Measurements from ENCODE around the gene UNC13C.

Gene UNC13C

DNA sequence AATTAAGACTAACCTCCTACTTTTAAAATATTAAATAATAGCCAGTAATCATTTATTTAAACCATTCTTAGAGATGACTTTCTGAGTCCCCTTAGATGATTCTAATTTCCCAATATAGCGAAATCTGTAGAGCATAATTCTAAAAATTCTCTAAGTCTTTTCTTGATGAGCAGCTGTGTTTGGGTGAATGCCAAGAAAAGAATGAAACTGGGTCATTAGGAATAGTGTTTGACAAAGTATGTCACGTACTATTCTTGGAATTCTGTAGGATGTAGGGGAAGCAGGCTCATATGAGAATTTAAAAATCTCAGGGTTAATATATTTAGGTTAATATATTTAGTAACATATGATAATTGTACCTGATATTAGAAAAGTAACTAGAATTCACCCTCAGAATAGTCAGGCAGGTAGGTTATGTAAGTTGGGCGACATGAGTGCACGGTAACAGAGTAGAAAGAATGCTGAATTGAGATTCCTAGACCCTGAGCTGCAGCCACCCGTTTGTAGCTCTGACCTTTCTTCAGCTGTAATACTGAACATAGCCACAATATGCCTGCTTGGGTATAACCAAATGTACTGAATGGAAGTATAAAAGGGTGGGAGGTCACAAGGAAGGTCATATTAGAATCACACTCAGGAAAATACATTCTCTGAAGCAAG, 524.3 kb downstream of the UNC13C start:
- no peak for DNase-seq

DNA sequence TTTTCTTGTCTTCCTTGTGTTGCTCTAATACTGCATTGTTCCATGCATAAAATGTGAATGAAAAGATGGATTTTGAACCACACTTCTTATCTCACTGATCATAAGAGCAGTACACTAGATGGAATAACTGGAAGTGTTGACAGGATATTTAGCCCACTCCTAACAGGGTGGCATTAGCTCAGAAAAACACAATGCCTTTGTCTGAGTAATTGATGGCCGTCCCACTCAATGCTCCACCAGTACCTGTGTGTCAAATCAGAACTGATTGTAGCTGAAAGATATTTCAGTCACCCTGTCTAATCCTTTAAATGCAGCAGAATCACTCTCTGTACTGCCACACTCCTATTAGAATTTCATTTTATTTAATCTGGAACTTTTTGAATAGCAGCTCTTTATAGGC, 526.5 kb downstream of the UNC13C start:
- no peak for DNase-seq

DNA sequence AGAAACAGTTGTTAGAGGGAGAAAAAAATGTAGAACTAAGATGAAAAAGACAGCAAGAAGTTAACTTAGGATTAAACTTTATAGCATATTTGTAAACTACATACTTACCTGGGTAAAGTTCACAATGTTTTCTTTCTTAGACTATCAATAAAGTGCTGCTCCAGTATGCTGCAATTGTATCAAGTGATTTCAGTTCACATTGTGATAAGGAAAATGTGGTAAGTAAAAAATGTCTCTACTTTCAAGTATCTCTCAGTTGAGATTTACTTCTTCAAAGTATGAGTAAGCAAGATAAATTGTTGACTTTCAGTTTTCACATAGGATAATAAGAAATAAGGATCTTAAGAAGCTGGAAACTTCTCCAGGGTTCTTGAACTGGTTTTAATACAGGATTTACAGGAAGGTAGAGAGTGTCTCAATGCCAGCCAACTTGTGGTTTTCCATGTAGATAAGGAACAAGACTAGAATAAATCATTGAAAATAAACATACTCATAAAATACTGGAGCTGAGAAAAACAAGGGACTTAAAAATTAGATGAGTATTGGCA, 528.8 kb downstream of the UNC13C start:
- no peak for DNase-seq

DNA sequence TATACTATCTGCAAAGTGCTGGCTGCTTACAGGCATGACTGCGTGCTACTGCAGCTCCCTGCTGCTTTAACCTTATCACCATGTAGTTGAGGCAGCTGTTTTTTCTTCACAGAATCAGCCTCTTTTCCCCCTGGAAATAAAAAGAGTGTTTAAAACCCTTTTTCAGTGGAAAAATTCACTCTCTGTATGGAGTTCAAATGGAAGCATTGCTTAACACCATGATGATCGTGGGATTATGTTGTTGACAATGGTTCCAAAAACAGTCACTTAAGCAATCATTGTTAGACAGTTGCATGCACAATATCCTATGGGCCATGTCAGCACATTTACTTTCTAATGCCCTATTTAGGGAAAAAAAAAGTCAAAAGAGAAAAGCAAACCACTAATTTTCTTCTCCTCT, 536.4 kb downstream of the UNC13C start:
- DNase-seq: no peak

DNA sequence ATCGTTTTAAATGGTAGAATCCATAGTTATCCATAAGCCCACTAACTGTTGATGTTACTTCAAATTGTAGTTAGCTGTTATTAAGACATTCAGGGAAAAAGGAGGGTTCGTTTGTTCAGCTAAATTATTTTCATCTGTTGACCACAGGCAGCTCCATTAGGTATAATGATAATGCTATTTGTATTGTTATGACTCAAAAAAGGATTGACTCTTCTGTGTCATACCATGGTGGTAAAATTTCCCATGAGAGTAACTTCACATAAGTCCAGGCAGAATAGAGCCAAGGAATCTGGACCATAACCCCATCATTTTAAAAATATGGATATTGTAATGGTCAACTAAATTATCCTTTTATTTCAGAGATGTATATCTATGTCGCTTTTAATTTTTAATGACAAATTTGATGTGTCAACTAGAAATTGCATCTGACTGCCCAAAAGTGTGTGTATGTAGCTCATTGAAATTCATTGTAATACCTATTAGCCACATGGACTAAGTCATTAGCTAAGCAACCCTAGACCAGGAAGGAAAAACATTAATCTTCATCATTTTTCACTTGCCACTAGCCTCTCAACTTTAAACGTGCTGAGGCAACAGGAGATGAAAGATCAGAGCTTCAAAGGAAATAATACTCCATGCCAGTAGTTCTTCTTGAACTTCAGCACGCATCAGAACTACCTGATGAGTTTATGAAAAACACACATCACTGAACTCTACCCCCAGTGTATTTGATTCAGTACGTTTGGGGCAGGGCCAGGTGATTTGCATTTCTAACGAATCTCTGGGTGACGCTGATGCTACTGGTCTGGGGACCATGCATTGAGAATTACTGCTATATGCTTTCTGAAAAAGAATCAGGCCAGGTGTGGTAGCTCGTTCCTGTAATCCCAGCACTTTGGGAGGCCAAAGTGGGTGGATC, 537.7 kb downstream of the UNC13C start:
- no peak for DNase-seq

DNA sequence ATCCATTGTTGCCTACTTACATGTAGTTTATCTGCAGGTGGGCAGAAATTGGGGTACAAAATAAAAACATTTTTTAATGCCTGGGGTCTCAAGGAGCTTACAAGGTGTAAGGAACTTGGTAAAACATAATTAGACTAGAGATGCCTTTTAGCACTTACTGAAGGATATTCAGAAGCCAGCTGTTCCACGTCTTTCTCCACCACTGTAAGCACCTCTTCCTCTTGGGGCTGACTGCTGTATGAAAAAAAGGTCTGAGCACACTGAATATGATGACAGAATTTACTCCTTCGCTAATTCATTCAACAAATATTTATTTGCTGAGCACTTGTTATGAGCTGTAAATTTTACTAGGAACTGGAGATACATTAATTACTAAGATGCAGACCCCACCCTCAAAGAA, 539.1 kb downstream of the UNC13C start:
- no peak for DNase-seq

DNA sequence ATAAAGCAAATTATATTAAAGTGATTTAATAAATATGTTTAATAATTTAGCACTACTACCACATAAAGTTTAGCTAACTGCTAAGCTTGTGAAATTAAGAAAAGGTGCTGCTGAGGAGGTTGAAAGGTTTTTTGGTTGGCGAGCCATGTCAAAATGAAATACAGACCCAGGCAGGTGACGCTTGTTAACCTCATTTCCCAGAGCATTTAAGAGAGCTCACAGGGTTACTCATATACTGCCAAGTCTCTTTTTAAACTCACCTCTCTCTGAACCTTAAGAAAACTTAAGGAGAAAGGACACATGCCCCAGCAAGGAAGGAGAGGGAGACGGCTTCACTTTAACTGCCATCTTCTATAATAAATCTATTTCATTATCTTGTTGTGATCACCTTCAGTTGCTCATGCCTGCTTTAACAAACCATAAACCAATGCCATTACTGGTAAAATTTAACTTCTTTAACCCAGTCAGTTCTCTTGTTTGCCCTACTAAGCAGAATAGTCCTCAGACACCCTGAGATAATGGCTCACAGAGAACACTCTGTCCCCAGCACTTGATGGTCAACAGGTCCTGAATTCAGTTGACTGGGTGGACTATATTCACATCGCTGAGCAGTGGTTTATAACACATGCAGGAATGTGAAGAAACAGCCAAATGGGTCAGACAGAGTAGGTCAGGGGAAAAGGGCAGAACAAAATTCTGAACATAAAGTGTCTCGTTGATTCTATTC, 540.1 kb downstream of the UNC13C start:
- DNase-seq: no peak

DNA sequence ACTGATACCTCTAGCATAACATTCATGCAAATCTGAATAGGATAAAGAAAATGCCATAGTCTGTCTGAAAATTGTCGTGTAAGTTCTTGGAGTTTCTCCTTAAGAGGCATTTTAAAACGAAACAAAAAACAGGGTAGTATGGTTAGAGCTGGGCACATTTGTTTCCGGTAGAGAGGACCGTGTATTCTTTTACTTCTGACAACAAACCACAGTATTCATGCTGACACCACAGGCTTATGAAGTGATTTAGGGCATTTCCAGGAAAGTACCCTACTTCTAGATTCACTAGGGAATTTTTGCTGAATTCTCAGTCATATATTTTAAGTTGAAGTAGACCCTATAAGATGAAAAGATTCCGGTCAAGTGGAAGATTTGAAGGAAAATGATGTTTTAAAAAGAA, 541.3 kb downstream of the UNC13C start:
- no peak for DNase-seq

DNA sequence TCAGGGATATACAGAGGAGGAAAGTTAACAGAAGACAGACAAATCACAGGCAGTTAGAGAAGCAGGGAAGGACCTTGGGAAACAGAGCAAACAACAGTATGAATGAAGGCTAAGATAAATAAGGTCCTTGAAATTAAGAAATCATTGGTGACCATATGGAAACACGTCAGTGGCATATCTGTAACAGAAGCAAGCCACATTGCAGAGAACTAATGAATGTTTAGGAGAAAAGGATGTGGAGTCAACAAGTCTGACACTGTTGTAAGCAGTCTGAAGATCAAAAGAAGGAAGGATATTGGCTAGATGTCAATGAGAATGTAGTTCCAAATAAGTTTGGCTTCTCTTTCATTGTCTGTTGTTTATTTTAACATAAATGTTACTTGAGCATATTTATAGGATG, 542.4 kb downstream of the UNC13C start:
- DNase-seq: no peak

DNA sequence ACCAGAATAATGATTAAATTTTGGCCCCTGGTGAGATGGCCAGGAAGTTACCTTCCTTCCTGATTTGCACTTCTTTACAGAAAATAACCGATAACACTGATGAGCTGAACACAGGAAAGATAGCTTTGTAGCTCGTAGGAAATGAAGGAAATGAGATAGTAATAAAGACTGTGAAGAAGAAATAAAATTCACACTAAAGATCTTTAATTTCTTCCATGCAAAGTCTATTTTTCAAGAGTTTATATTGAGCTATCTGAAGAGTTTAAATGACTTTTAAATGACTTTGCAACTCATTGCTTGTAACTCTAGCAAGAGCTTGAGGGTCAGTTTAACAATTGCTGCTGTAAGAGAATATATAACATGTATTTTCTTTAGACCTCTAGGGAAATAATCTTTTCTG, 543.0 kb downstream of the UNC13C start:
- no peak for DNase-seq

DNA sequence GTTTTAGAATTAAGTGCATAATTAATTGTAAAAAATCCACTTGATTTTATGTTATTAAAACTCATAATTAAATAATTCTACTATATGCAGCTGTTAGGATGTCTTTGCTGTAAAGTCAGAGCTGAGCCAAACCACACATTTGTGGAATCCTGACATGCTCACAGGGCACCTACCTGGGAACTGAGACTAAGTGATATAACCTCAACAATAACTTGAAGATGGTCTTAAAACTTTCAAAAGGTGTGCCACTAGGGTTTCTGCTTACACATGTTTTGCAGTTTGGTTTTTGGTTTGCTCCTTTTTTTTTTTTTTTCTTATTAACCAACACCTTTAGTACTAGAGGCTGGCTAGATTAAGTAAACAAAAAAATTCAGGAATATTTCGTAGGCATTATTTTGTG, 549.8 kb downstream of the UNC13C start:
- DNase-seq: no peak

DNA sequence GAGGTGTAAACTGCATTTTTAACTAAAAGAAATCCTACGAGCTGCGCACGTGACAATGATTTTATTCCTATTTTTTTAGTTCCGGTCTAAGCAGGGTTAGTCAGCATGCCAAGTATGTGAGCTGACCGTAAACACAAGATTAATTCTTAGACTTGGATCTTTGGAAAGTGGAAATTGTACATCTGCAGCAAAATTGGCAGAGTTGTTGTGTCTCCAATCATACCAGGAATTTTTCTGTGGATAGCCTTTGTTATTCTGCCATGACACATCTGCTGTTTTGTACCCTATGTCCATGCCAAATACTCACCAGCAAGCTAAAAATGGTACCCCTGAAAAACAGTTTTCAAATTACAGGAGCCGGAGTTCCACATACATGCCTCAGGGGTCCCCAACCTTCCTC, 562.5 kb downstream of the UNC13C start:
- no peak for DNase-seq

DNA sequence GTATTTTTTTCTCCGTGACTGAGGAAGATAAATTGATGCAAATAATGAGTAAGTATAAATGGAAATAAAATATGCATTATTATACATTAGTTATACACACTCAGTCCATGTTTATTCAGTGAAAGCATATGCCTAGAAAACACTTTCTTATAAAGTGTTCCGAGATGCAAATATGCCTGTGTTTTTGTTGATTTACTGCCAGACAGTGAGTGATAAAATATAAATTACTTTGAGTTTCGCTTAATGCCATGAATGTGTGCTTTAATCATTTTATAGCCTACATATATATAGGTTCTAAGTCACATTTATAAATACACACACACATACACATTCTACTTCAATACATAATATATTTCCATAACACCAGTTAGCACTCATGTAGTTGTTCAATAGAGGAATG, 569.2 kb downstream of the UNC13C start:
- DNase-seq: no peak

DNA sequence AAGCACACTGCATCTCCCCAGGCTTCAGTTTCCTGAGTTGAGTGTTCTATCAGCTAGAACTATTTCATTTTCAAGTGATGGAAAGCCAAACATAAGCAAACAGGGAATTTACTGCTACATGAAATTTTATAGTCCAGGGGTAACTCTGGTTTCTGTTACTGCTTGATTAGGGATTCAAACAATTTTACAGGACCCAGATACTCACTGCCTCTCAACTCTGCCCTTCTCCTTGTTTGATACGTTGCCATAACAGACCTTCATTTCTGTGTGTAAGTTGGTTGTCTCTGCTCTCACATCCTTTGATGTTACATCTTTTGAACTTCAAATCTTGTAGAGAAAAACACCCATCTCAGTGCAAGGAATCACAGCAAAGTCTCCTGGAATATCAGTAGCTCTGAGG, 572.7 kb downstream of the UNC13C start:
- no peak for DNase-seq

DNA sequence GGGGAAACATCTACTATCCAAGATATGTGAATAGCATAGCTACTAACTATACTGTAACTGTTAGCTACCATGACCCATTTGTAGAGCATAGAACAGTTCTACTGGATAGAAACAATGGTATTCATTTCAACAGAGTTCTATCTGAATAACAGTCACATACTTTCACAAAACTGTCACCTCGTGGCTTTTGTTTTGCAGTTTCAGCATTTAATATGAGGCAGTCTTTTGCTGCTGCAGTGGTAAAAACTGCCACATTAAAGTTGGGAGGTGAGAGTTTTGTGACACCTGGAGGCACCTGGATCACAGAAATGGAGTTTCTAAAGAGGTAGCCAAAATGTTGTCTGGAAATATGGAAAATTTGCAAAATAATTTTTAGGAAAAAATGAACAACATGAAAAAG, 578.0 kb downstream of the UNC13C start:
- DNase-seq: no peak

DNA sequence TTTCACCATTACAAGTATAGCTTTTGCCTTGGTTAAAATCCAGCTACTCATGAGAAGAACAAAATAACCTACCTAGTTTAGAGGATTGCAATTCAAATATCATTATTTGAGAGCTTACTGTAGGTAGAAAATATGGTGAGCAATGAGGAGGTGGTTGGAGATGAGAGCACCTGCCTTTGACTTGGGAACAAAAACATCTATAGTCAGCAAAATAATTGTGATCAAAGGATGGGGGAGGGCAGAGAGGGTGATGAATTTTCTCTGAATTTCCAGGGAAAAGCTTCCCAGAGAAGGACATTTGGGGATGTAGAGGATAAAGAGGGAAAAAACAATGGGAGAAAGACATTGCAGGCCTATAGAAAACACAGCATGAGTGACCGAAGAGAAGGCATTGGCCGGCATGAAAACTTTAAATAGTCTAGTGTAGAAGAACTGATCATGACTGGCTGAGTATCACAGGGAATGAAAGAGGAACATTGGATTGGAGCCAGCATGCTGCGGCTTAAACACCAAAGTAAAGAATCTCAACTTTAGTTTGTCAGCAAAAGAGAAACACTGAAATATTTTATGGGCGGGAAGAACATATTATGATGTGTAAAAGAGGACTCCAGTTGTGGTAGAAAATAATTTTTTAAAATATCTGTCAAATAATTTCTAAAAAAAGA, 581.3 kb downstream of the UNC13C start:
- DNase-seq: no peak

DNA sequence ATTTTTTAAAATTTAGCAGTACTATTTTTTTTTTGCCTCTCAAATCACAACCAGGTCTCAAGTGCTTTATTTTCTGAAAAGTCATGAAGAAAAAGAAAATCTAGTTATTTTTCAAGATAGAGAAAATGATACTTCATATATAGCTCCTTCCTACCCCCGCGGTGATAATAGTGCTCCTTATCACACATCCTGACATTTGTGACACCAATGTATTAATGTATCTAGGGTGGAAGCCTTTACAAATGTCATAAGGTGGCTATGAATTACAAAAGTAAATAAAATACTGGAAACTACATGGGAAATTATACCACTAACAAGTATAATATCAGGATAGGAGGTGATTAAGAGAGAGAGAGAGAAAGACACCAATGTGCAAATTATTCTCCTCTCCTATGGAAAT, 582.2 kb downstream of the UNC13C start:
- no peak for DNase-seq

DNA sequence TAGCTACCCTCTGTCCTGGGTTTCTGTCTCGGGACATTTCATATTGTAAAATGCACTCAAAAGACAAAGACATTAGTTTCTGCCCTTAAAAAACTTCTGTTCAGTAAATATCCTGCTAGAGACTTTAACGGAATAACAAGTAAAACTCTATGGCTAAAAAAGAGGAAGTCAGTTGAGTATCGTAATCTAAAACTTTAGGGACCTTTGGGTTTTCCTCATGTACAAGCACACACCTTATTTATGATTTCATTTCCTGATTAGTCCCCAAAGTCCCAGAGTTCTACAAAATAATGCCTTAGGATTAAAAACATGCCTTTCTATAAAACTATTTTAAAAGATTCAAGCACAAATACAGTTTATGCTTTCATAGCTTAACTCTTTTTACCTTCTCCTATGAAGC, 585.9 kb downstream of the UNC13C start:
- no peak for DNase-seq

DNA sequence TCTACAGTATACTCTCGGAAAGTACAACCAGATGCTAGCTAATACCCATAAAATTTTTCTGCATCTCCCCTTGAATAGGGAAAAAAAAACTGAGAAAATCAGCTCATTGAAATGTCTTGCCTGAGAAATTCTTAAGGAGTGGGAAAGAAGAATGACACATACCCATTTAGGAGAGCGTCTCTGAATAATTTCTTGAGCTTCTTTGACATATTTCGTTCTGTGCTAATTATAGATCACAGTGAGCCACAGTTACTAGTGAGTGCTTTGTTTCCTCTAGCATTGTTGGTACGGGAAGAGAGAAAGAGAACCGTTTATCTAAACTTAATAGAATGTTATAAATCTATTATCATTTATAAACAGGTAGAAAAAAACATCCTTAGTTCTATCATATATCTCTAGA, 588.4 kb downstream of the UNC13C start:
- no peak for DNase-seq

DNA sequence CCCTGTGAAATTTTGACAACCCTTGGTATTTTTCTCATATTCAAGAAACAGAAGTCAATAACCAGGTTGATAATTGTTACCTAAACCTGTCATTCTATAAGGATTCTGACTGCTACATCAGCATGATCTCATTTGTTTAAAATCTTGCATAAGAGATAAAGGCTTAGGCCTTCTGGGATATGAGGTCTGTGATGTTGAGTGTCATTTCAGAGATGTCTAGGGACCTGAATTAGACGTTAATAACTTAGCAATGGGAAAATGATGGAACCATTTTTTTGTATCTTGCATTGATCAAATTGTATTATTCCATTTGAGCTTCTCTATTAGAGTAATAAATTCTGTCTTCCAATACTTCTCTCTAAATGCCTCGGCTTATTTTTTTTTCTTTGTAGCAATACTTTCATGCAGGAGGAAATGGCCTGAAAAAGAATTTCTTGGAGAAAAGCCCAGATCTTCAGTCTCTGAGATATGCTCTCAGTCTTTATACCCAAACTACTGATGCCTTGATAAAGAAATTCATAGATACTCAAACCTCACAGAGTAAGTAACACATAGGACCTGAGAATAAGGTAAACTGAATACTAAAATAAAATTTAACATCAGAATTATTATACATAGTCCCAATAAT, 589.3 kb downstream of the UNC13C start:
- DNase-seq: no peak

DNA sequence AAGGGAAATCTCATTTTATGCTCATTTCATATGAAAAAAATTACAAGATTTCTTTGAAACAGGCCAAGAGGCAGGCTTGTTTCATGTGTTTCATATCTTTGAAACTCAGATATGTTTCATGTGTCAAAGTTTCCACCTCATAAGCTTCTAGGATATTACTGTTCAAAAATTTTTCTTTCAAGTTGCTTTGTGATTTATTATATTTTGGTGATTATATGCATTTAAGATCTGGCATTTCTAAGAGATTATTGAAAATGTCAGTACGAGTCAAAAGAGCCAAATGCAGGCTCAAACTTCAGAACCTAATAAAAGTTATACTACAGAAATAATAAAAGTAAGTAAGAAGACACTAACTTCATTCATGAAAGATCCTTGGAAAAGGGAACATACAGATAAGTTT, 590.1 kb downstream of the UNC13C start:
- DNase-seq: no peak

DNA sequence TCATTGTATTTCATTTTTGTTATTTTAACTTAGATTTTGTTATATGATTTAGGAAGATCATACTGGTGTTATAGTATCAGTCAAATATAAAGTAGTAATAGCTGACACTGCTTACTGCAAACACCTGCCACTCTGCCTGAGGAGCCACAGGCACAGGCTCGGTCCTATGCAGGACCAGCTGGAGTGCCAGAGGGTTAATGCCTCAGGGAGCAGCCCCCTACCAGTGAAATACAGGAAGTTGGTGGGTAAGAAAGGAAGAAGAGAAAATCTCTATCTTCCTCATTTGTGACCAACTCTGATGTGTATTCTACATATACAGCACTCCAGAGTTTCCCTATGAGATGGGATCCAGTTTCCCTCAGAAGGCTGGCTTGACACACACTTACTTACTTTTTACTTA, 593.3 kb downstream of the UNC13C start:
- no peak for DNase-seq

DNA sequence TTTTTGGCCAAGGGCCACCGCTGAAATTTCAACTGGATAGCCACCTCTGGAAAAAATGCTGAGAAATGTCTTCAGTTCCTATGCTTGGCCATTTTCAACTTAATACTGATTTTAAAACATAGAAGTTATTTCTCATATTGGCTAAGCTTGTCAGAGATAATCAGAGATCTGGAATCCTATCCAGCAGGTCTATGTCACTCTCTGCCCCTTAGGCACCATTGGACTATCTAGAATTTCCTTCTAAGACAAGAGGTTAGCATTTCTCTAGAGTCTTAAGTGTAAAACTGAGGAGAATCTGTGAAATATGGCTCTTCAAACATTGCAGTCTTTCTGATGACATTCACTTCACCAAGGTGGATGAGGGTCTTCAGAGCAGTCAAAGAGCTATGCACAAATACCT, 597.3 kb downstream of the UNC13C start:
- DNase-seq: no peak
